NOMO-1 (cell line): ENCODE results near the gene ILF2.
A peak's percentile ranks its signal among the peaks of the same experiment; 100 is the strongest.
"Not testable (repeated sequence)": the region's sequence is repeated elsewhere in the genome, so short reads cannot be mapped to it uniquely, and the experiment has no call there.

Source experiments
- DNase-seq, 2 experiments: peaks; one replicate each; lab custom pipeline; 2025; ENCODE audit not compliant: unreplicated experiment in 2 of 2; lab: John Stamatoyannopoulos, UW

The ILF2 gene

DNA sequence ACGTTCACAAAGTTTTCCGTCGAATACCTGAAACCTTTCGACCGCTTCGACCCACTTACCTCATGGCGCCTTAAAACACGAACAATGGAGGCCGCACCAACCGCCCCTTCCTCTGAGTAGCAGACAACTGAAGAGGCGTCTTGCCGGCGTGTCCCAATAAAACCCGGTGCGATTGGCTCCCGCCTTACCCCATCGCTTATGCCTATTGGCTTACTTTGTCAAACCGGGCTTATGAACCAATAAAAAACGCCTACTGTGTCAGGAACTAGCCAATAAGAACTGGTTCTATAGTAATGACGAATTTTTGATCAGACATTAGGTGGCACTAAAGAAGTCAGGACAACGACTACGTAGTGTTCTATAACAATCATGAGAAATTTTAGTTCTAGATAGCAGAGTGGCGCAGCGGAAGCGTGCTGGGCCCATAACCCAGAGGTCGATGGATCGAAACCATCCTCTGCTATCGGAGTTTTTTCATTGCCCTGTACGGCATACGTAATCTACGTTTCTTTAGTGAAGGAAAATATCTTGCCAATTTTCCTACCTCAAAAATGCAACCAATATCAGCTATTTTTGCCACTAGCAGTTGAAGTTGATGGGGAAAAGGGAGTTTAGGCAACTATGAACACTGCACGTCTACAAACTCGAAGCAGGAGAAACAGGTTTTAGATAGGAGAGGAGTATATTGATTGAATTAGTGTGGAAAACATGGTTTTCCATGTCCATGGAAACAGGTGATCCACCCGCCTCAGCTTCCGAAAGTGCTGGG, at the start of gene ILF2:
TSS of gene ILF2 (minus strand) at position 135 of the 769 bp plus-strand sequence. CDS start at position 64, 71 bp downstream.
- peak; percentile 96 to 99 for DNase-seq

DNA sequence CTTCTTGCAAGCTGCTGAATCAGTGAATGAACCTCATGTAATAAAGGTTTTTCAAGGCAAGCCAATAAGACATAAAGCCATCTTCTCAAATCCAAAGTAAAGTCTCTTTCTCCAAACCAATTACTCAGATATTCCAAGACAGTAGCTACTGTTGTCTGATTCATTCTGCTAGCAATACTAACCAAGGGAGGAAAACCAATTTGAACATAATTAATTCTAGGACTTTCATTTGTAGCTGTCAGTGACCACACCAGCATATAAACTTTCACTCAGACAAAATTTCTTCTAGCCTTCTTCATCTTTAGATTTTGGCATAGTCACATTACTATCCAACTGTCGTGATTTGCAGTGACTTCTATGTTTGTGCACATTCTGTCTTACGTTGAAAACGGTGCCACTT, 46.5 kb upstream of the ILF2 start:
- DNase-seq, result no peak

DNA sequence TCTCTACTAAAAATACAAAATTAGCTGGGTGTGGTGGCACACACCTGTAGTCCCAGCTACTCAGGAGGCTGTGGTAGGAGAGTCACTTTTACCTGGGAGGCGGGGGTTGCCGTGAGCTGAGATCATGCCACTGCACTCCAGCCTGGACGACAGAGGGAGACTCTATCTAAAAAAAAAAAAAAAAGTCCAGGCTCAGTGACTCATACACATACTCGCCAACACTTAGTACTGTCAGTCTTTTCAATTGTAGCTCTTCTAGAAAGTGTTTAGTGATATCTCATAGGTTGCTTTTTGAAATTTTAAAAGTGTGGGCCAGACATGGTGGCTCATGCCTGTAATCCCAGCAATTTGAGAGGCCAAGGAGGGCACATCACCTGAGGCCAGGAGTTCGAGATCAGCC, 45.4 kb upstream of the ILF2 start:
- DNase-seq, result not testable (repeated sequence)

DNA sequence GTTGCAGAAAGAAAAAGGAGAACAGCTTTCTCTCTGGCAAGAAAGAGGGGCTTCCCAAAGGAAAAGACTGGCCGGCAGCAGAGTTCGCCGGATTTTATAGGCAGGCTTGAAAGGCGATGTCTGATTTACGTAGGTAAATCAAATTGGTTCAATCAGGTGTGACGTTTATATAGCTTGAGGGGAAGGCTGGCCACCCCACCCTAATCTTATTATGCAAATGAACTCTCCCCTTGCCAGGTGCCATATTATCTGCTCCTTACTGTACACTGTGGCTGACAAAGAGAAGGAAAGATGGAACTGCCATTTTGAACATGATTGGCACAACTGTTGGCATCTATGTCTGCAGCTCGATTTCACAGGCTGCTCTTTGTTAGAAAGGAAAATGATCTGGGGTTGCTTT, 40.2 kb upstream of the ILF2 start:
- DNase-seq, result no peak

DNA sequence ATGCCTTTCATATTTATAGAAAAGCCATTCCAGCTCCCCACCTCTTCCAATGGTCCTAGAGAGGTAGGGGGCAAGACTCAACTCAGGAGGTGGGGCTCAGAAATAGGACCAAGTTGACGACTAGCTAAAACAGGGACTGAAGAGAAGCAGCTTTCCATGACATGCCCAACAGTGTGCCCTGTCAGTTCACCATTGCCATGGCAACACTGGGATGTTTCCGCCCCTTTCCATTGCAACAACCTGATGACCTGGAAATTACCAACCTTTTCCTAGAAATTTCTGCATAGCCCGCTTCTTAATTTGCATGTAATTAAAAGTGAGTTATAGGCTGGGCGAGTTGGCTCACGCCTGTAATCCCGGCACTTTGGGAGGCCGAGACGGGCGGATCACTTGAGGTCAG, 34.7 kb upstream of the ILF2 start:
- no peak for DNase-seq

DNA sequence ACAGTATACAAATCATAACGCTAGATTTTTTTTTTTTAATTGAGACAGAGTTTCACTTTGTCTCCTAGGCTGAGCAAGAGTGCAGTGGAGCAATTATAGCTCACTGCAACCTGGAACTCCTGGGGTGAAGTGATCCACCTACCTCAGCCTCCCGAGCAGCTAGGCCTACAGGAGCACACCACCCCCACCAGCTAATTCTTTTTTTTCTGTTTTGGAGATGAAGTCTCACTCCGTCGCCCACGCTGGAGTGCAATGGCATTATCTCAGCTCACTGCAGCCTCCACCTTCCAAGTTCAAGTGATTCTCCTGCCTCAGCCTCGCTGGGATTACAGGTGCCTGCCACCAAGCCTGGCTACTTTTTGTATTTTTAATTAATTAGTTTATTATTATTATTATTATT, 29.0 kb upstream of the ILF2 start:
- no peak for DNase-seq

DNA sequence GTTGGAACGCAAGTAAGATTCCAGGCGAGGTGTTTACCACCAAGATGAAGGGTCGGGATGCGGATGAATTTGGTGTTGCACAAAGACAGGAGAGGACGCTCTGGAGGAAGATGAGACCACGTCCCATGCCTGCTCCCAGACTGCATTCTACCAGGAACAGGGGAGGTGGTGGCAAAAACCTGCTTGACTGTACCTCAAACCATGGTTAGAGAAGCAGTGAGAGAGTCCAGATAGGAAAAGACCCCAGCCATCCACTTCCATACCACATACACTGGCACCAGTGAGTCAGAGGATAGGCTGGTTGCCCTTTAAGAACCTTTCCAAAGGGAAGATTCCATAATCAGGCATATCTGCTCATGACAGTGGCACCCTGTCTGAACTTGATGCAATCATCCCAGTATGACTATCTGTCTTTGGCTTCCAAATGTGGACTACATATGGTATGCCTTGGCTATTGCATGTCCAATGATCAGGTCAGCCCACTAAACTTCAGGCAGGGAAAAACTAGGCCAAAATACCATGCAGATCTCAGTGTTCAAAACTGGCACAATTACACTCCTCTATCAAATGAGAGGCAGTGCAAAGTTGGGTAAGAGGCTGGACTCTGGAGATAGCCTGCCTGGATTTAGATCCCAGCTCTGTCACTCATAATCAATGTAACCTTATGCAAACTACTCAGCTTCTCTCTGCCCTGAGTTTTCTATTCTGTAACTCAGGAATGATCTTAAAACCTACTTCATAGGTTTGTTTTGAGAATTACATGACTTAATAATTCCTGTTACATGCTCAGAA, 28.3 kb upstream of the ILF2 start:
- no peak for DNase-seq

DNA sequence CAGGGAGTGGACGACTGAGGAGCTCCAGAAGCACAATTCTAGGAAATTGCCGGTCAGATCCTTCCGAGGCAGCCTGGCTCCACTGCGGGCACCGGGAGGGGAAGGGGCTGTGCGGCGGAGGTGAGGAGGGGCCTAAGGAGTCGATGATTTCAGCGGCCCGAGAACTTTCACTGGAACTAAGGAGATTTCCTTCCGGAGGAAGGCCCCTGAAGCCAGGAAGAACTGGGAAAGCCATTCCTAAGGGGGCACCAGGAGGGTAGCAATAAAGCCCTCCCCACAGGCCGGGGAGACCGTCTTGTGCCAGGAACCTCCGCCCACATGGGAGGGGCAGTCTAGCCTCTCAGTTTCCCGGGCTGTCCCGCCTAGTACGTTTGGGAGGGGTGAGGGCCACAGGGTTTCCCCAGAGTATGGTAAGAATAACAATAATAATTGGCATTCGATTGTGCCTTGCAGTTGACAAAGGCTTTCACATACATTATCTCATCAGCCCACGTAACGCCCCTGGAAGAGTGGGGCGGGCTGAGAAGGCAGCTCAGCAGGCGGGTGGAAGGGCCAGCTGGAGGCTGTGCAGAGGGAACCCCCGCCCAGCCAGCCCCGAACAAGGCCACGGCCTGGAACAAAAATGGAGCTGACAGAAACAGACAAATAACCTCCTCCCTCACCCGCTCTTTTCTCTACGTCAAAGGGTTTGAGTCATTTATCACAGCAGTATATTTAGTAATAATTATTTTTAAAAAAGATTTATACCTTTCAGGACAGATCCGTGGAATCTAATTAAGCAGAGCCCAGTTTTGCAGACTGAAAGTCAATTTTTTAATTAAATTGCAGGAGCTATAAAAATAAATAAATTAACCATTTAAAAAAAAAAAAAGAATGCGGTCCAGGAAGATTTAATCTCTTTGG, 27.5 kb upstream of the ILF2 start:
- no peak for DNase-seq

DNA sequence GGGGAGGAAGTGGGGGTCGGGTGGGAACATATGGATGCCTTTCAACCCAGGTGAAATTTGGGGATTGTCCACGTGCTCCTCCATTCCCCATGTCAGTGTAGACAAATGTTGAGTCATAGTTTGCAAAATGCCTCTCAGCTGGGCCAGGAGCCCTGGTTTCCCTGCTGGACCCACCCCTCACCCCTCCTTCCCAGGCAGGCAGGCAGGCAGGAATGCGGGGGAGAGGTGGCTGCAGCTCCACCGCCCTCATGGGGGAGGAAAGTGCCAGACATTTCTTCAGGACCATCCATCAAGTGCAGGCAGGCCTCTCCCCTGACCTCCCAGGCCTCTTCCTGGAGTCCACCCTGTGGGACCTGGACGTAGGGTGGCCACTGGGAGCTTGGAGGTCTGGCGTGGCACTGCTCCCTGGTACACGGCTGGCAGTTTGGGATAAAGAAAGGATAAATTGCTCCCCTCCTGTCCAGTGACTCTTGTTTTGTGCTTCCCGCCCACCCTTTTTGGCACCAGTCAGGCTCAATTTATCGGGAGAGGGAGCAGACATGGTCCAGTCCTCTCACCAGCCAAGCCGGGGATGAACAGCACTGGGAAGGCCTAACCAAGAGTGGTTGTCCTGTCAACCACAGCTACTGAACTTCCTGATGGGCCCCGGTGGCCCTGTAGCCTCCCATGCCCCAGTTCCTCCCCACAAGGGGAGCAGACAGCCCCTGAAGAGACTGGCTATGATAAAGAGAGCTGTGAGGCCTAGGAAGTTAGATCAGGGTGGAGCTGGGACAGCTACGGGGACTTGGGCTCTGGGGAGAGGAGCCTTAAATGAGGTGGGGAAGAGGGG, 26.6 kb upstream of the ILF2 start:
- DNase-seq, result no peak

DNA sequence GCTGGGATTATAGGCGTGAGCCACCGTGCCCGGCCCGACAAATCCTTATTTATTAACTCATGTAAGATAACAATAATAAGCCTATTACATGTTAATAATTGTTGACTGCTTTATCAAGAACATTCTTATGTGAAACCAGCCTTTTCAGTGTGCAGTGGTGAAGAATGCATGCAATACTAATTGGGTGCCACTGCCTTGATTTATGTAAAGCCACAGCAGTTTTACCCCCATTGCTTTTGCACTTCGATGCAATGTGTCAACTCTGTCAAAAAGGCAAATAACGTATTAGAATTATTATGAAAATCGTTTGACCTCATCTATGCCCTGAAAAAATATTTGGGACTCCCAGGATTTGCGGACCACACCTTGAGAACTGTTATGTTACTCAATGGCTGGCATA, 25.9 kb upstream of the ILF2 start:
- no peak for DNase-seq

DNA sequence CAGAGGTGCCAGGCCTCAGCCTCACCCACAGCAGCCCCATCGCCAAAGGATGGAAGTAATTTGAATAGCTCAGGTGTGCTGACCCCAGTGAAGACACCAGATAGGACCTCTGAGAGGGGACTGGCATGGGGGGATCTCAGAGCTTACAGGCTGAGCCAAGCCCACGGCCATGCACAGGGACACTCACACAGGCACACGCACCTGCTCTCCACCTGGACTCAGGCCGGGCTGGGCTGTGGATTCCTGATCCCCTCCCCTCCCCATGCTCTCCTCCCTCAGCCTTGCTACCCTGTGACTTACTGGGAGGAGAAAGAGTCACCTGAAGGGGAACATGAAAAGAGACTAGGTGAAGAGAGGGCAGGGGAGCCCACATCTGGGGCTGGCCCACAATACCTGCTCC, 22.7 kb upstream of the ILF2 start:
- DNase-seq, result no peak

DNA sequence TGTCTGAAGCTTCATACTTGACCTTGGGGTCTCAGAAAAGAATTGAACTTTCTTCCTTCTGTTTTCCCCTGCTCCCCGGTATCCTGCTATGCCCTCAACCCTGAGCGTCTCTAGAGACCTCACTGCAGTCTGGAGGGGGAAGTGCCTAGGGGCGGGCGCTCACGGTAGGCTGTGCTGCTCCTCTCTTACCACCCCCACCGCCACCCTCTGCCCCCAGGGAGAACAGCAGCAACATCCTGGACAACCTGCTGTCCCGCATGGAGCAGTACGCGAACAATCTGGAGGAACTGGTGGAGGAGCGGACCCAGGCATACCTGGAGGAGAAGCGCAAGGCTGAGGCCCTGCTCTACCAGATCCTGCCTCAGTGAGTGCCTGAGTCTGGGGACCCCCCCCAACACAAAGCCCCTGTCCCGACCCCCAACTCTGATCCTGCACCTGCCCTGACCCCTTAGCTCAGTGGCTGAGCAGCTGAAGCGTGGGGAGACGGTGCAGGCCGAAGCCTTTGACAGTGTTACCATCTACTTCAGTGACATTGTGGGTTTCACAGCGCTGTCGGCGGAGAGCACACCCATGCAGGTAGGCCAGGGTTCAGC, 18.0 kb upstream of the ILF2 start:
- DNase-seq, result no peak

DNA sequence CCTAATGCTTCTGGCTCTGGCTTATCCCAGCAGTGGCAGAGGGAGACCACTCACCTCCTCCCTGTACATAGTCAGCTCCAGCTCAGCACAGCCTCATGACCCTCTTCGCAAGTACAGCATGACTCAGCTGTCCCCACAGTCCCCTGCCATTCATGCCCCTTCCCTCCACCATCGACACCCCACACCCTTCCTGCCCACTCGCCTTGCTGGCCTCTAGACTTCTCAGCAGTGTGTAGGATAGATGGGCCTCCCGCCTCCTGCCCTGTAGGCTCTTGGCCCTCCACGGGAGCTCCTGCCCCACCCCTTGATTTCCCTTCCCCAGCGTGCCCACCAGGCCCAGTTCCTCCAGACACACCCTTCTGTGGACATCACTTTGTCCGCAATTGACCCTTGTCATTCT, 17.5 kb upstream of the ILF2 start:
- no peak for DNase-seq

DNA sequence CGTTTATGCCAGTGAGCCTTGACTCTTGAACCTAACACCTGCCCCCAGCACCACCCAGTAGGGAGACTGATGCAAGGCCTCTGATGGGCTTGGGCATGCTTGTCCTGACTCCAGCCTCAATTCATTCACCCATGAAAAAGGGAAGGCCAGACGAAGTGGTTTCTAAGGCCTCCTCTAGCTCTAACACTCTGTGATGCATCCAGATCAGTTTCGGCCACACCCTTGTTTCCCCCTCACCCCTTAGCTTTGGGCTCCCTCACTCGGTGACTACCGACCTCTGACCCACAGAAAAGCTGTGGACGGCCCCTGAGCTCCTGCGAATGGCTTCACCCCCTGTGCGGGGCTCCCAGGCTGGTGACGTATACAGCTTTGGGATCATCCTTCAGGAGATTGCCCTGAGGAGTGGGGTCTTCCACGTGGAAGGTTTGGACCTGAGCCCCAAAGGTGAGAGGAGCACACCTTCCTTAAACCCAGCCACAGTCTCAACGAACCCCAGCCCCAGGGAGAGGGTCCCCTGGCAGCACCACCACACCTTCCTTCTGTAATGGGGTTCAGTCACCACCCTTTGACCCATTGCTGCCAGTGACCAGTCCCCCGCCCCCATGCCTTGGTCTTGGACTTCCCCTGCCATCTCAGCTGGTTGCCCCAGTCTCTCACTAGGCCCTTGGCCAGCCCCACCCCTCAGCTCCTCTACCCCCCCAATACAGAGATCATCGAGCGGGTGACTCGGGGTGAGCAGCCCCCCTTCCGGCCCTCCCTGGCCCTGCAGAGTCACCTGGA, 16.7 kb upstream of the ILF2 start:
- no peak for DNase-seq

DNA sequence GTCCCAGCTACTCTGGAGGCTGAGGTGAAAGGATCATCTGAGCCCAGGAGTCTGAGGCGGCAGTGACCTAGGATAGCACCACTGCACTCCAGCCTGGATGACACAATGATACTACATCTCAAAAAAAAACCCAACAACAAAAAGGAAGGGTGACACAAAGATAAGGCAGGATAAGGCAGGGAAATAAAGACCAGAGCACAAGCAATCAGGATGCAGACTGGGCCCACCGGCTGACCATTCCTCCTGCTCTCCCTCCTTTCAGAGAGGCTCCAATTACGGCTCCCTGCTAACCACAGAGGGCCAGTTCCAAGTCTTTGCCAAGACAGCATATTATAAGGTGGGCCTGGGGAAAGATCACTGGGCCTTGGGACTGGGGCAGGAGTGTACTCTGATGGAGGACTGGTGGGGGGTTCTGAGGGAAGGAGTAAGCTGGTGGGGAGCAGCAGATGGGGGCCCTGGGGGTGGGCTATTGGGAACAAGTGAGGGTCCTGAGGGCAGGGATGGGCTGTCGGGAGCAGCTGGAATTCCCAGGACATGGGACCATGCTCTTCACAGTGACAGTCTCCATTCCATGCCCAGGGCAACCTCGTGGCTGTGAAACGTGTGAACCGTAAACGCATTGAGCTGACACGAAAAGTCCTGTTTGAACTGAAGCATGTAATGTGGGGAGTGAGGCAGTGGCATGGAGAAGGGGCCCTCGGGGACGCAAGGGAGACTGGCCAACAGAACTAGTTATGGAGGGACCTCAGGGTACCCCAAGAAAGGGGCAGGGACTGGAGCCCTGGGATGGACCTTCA, 14.9 kb upstream of the ILF2 start:
- DNase-seq, result no peak

DNA sequence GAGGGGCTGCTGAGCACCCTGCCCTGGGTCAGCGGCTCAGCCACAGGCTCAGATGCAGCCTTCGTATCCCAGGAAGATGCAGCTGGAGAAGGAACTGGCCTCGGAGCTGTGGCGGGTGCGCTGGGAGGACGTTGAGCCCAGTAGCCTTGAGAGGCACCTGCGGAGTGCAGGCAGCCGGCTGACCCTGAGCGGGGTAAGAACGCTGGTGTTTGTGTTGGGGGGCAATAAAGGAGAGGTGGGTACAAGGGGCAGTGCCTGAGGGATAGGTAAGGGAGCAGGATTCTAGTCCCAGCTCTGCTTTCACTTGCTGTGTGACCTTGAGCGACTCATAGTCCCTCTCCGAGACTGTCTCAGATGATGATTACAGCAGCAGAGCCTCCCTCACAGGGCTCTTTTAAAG, 14.1 kb upstream of the ILF2 start:
- DNase-seq, result no peak

DNA sequence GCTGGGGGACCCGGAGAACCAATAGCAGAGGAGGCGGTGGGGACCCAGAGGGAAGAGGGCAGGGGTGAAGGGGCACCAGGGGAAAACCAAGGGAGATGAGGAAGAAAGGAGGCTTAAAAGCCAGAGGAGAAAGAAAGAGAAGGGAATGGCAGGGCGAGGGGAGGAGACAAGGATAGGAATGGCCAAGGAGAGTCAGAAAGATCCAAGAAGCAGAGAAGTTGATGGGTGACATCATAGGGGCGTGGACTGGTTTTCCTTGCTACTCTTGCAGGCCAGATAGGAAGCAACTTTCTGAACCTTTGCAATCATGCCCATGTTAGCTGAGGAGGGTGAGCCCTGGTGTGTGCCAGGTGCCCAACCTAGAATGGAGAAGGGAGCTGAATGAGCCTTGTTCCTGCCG, 13.1 kb upstream of the ILF2 start:
- no peak for DNase-seq

DNA sequence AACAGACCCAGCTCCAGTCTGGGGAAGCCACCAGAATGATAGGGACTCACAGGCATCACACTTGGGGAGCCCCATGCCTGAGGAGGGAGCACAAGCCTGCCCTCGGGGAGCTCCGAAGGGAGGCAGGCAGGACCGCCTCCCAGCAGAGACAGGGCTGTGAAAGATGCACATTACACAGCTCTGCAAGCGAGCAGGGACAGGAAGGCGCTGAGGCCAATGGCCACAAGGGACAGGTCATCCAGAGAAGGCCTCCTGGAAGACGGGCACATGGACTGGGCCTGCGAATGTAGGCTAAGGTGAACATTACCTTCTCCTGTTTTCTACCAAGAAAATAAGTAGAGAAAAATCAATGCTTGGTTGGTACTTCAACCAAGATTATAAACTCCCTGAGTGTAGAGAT, 11.9 kb upstream of the ILF2 start:
- no peak for DNase-seq

DNA sequence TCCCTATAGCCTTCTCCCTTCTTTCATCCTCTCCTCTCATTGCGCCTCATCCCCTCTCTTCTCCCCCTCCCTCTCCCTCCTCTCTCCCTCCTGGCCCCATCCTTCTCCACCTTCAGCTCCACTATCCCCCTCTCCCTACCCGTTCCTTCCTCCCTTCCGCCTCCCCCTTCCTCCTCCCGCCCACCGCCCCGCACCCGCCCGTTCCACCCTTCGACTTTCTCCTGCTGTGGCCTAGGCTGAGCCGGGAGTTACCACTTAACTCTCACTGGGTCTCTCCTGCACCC, 9.3 kb upstream of the ILF2 start:
- DNase-seq, result no peak
